ENCODE measurements around the gene SETD1B.
"Not testable (repeated sequence)": the region's sequence is repeated elsewhere in the genome, so short reads cannot be mapped to it uniquely, and the experiment has no call there.

Gene SETD1B

GRCh38 chr12:121828306-121828705 is 24.5 kb downstream of the SETD1B start:
- no peak for DNase-seq

DNA sequence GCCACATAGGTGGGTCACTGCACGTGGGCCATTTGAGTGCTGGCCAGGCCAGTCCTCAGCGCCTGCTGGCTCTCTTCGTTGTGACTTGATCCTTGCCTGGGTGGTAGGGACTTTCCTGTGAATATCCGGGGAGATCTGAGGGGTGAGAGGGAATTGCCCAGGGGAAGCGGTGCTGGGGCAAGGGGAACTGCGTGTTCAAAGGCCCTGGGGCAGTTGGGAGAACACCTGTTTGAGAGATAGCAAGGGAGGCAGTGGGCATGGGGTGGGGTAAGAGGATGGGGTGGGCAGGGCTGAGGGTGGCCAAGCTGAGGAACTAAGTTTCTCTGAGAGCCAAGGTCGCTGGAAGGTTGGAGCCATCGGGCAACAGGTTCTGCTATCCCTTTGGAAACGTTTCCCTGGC is 25.0 kb downstream of the SETD1B start:
- DNase-seq: no peak

GRCh38 chr12:121829250-121829918 is 25.6 kb downstream of the SETD1B start:
- no peak for DNase-seq

DNA sequence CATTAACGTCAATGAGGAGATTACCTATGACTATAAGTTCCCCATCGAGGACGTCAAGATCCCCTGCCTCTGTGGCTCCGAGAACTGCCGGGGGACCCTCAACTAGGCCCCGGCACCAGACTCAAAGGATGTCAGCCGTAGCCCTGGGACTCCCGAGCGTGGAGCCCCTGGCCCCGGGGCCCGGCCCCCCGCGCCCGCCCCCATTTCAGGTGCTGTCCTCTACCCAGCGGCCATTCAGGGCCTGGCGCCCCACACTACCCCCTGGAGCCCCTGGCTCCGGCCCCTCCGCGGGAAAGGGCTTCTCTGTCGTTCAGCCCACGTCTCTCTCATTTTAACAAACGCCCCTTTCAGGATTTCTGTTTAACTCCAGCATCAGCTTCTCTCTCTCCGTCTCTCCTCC is 26.3 kb downstream of the SETD1B start:
- DNase-seq: no peak

GRCh38 chr12:121830588-121831265 is 26.9 kb downstream of the SETD1B start:
- DNase-seq: no peak

DNA sequence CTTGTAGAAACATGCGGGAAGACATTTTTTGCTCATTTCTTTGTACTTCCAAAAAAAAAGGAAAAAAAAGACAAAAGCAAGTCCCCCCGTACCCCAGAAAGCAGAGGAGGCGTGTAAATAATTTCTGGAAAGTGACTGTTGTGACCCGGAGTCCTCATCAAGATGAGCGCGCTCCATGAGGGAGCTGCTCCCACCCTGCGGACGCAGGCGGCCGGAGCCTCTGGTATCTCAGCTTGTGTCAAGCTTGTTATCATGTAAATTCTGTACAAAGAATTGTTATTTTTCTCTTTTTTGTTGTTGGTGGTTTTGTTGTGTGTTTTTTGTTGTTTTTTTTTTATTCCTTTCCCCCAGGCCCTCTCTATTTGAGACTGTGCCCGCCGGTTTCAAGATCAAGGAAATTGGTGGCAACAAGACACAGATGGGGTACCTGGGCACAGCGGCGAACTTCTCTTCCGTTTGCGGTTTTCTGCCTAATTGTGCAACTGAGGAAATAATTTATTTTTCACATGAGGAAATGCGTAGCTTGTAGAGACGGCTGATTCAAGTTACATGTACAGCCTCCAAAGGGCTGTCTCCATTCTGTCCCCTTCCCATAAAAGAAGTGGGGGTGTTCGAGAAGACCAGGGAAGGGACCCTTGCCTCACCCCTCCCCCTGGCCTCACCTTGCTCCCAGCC is 27.9 kb downstream of the SETD1B start:
- no peak for DNase-seq

- no peak for DNase-seq
Observed at GRCh38 chr12:121837680-121838079, 33.9 kb downstream of the SETD1B start.

GRCh38 chr12:121838126-121838525 is 34.3 kb downstream of the SETD1B start:
- DNase-seq: no peak

DNA sequence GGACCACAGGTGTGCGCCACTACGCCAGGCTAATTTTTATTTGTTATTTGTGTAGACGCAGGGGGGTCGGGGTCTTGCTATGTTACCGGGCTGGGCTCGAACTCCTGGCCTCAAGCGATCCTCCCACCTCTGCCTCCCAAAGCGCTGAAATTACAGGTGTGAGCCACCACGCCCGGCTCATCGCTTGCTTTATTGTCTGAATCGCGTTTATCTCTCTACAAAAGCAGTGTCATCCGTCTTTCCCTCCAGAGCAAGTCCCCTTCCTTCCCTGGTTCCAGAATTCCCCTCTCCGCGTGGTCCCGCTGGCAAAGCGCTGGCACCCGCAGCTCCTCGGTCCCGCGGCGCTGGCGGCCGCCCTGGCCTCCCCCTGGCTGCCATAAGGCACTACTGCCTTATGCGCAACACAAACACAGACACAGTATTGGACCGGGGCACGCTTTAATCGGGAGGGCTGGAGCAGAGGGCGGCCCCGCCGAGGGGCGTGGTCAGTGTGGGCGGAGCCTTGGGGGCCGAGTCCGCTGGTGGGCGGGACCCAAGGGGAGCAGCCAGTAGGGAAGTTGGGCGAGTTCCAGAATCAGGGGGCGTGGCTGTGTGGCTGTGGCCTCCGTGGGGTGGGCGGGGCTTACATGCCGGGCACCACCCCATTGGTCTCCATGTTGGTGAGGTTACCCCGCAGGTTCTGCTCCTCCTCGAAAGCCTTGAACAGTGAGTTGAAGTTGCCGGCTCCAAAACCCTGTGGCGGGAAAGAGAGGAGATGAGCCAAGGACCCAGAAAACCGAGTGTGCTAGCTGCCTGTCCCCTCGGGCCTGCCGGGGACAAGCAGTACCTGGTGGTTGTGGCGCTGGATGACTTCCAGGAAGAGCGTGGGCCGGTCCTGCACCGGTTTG is 35.5 kb downstream of the SETD1B start:
- DNase-seq: peak; percentile 100

DNA sequence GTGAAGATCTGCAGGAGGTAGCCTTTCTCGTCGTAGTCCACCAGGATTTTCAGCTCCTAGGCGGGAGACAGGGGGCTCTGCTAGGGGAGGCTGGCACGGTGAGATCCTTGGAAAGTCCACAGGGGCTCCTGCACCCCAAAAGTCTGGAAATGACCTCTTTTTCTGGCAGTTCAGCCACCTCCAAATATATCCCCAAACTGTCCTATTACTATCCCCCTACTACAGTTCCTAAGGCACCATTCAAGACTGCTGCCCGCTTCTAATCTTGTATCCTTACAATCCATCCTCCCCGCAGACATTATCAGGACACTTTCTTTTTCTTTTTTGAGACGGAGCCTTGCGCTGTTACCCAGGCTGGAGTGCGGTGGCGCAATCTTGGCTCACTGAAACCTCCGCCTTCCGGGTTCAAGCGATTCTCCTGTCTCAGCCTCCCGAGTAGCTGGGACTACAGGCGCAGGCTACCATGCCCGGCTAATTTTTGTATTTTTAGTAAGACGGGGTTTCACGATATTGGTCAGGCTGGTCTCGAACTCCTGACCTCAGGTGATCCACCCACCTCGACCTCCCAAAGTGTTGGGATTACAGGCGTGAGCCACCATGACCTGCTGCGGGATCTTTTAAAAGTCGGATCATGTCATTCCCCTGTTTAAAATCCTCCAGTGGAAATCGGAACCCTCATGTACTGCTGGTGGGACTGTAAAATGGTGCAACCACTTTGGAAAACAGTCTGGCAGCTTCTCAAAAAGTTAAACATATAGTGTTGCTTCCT is 36.4 kb downstream of the SETD1B start:
- DNase-seq: no peak

GRCh38 chr12:121843236-121843982 is 39.6 kb downstream of the SETD1B start:
- DNase-seq: no peak

- no peak for DNase-seq
Observed at GRCh38 chr12:121845701-121846100, 41.9 kb downstream of the SETD1B start.

- DNase-seq: no peak
Observed at GRCh38 chr12:121849211-121849610, 45.4 kb downstream of the SETD1B start.

DNA sequence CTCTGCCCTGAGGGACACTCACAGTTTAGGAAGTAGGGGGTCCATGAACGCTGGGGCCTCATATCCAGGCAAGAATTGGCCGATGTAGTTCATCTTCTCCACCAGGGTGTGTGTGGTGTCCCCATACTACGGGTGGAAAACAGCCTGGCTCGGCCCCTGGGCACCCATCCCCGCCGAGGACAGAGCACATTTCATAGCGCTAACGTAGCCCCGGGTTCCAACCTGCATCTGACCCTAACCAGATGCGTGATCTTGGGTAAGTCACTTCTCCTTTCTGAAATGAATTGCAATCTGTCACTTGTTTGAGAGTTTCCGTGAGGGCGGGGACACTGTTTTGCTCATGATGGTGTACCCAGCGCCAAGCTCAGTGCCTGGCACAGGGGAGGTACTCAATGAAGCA is 45.9 kb downstream of the SETD1B start:
- DNase-seq: no peak

DNA sequence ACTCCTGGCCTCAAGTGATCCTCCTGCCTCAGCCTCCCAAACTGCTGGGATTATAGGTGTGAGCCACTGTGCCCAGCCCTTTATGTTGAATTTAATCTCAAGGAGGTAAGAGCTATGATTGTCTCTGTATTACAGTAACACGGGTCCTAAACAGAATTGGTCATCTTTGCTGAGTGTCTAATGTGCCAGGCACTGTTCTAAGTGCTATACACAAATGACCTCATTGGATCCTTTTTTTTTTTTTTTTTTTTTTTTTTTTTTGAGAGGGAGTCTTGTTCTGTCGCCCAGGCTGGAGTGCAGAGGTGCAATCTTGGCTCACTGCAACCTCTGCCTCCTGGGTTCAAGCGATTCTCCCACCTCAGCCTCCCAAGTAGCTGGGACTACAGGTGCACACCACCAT is 48.6 kb downstream of the SETD1B start:
- DNase-seq: not testable (repeated sequence)

DNA sequence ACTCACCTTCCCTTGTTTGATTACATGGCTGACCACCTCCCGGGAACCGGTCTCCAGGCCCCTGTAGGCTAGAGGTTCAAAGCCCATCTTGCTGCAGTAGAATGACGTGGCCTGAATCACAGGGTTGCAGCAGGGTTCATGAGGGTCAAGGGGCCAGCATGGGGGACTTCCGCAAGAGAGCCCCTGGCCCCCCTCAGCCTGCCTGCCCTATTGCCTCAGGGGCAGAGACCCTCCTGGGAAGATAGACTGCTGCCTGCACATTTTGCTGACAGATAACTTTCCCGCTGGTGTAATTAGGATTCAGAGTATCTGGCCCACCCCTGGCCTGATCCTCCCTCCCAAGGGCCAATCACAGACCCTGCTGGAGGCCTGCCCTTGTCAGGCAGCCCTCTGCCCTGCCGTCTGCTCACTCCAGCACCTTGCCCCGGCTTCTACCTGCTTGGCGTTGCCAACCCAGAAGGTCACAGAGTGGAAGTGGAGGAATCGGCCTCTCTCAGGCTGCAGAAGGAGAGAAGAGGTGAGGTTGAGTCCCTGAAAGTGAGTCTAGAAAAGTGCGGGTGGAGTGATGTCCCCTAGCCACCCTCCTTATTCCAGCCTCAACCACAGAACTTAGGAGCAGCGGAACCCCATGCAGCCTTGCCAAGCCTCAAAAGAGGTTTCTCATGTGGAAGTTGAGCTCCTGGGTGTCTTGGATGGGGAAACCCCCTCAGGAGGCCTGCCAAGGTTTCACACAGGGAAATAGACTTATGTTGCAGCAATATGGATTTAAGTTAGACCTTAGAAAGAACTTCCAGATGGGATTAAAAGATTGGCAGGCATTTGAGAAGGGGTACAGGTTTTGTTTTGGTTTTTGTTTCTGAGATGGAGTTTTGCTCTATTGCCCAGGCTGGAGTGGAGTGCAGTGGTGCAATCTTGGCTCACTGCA is 53.8 kb downstream of the SETD1B start:
- DNase-seq: no peak

DNA sequence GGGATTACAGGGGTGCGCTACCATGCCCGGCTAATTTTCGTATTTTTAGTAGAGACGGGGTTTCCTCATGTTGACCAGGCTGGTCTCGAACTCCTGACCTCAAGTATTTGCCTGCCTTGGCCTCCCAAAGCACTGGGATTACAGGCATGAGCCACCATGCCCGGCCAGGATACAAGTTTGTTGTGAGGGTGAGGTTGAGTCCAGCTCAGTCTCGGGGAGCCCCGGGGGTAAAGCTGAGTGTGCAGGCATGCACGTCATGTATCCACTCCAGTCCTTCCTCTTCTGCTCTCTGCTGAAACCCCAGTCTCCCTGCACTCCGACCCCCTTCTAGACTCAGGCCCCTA is 54.5 kb downstream of the SETD1B start:
- DNase-seq: no peak

DNA sequence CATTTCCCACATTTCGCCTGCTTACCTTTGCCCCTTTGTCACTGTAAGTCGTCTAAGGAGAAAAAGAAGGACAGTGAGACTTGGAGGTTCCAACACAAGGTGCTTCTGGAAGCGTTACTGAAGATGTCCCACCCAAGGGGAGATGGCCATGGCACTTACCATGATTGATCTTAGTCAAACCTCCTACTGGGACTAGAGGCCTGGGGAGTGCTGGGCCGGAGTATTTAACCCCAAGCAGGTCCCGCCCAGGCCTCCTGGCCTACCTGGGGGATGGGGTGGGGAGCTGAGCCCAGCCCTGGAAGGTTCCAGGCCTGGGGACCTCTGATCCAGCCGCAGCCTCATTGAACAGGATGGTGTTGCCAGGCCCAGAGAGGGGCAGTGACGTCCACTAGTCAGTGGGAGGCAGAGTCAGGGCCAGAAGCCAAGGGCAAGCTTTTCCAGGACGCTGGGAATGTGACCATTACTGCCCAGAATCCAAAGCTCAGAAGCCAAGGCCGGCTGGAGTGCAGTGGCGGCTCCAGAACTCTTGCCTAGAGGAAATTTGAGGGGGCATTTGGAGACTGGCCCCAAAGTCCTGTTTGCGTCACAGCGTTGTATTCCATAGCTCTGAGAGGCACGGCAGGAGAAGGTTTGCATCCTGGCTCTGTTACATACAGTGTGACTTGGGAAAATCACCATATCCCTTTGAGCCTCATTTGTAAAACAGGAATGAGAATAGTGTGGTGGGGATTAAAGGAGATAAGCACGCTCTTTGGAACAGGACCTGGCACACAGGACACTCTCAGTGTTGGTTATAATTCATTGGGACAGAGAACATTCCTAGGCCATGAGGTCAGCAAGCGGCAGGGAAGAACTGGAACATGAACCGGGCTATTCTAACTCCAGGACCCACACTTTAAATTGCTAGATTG is 55.1 kb downstream of the SETD1B start, which contains the start of gene HPD:
TSS of gene HPD (minus strand) at position 198 of the 911 bp plus-strand sequence. CDS start at position 162, 36 bp downstream.
- no peak for DNase-seq

DNA sequence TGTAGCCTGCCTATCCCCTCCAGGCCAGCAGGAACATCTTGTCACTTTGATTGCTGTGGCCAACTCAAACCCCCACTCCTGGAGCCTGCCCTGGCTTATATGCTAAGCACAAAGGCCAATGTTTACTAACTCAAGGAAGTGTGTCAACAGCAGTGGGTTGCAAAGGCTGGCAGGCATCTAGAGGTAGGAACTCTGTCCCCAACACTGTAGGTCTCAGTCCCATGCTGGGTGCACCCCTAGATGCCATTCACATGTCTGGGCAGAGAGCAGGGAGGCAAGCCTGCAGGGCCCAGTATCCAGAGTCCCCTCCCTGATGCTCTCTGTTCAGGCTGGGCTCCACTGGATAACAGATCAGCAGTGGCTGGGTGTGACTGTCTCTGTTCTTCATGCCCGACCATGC is 56.4 kb downstream of the SETD1B start:
- no peak for DNase-seq
